NCI-H69 (cell line): ENCODE data around the gene MYO3A.

ENCODE experiments used
- DNase-seq: peaks from one replicate; lab custom pipeline; 2025; lab: John Stamatoyannopoulos, UW

Gene MYO3A

DNA sequence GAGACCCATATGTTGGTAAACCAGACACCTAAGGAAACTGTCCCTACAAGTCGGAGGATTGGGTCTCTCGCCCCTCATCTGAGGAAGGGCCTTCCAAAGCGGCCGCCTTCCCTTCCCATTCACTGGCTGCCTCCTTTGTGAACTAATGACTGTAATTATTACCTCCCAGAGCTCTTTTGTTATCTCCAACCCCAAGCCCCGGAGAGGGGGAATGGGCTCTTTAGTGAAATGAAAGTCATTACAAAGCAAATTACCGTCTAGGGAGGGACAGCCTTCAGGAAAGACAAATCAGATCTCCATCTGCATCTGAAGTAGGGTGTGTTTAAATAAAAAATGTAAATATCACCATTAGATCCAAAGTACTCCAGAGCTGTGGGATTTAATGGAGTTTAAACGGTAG, 280.0 kb downstream of the MYO3A start:
- DNase-seq, result peak; percentile 97

- peak; percentile 67 for DNase-seq
These were observed 280.7 kb downstream of the MYO3A start for GRCh38 chr10:26214551-26215395.

DNA sequence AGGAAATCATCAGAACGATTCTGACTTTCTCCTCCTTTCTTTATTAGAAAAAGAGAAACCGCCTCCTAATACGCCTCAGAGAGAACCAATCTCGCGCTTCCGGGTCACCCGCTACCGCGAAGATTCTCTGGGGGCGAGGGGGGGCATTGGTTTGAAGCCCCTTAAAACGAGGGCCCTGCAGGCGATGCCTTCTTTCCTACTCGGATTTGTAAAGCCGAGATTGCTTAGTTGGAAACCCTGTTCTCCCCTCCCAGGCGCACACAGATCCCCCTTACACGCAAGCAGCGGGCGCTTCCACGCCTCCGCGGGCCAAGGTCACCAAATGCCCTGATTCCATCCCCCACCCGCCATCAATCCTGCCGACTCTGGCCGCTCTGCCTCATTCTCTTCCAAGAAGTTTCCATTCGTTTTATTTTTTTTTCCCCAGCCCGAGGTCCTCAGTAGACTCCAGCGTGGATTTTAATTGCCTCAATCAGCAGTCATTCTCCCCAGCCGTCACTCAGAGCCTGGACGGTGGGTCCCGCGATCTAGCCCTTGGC, 281.4 kb downstream of the MYO3A start:
- peak; percentile 76 for DNase-seq

GRCh38 chr10:26215935-26216584, 282.0 kb downstream of the MYO3A start:
- peak; percentile 93 for DNase-seq

DNA sequence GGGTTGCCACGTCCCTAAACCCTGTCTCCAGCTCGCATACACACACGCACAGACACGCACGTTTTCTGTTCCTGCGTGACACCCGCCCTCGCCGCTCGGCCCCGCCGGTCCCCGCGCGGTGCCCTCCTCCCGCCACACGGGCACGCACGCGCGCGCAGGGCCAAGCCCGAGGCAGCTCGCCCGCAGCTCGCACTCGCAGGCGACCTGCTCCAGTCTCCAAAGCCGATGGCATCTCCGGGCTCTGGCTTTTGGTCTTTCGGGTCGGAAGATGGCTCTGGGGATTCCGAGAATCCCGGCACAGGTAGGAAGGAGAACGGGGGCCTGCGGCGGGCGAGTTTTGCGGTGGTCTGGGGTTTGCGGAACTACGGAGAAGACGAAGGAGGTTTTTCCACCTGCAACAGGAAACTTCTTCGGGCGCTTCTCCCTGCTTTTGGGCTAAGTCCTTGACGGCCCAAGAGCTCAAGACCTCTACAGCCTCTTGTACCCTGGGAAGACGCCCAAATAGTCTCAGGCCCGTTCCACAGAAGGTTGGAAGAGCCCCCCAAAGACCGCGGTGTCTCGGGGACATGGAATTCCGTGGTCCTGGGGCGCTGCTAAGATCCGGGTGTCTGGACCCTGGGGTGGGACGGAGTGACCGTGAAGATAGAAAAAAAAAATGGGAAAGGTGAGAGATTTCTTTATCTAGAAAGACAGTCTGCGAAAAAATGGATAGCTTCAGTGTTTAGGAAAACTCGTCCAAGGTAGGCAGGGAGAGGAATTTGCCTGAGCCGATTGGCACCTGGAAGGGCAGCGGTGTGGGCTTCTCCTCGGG, 282.8 kb downstream of the MYO3A start, which contains the start of gene GAD2:
TSS of gene GAD2 (plus strand) at position 190 of the 811 bp plus-strand sequence. CDS start at position 226, 36 bp downstream.
- peak; percentile 62 for DNase-seq

GRCh38 chr10:26217396-26218086, 283.5 kb downstream of the MYO3A start:
- peak; percentile 91 for DNase-seq

- peak; percentile 40 for DNase-seq
These were observed 285.6 kb downstream of the MYO3A start for GRCh38 chr10:26219676-26220075.

GRCh38 chr10:26220901-26221300, 286.9 kb downstream of the MYO3A start:
- no peak for DNase-seq

DNA sequence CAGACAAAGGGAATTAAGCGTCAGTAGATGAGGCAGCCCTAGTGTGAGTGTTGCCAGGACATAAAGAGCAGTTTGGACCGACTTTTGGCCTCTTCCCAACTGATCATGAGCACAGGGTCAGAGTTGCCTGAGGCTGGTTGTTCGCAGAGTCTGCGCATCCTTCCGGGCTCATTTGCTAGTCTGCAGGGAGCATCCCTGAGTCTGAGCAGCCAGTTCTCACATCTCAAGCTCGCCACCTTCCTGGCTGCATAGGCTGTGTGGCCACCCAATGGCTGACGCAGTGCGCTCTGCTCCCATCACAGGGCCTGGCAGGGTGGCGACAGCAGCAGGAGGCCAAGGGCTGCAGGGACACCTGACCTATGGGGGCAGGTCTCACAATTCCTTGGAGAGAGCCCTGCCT, 287.5 kb downstream of the MYO3A start:
- peak; percentile 78 for DNase-seq

GRCh38 chr10:26222563-26222962, 288.5 kb downstream of the MYO3A start:
- no peak for DNase-seq

- DNase-seq, result no peak
These were observed 291.3 kb downstream of the MYO3A start for GRCh38 chr10:26225322-26225721.

DNA sequence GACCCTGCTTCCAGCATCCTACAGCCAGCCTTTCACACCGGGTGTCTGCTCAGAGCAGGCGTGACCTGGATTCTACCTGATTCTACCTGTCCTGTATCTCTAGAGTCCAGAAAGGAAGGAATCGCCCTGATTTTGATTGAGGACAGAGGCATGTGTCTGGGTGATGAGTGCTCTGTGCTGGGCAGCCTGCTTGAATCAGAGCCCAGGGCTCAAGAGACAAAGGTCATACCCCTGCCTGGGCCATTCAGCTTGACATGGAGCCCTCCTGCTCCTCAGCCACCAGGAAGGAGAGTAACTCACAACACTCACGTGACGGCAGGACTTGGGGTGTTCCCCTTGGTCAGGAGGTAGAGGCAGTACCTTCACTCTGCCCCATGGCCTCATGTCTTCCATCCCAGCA, 293.8 kb downstream of the MYO3A start:
- DNase-seq, result no peak

DNA sequence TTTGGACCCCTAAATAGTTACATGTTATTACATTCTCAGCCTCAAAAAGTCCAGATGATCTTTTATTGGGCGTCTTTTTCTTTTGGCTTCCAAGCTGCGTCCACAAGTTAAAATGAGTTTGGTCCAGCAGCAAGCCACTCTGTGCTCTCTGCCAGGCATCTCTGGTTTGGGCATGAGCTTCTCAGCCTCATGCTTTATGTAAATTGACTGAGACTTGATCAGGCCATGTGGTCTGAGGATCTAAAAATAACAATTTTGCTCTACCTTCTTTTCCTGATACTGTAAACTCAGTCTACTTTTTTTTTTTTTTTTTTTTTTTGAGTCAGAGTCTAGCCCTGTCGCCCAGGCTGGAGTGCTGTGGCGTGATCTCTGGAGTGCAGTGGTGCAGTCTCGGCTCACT, 298.1 kb downstream of the MYO3A start:
- no peak for DNase-seq

DNA sequence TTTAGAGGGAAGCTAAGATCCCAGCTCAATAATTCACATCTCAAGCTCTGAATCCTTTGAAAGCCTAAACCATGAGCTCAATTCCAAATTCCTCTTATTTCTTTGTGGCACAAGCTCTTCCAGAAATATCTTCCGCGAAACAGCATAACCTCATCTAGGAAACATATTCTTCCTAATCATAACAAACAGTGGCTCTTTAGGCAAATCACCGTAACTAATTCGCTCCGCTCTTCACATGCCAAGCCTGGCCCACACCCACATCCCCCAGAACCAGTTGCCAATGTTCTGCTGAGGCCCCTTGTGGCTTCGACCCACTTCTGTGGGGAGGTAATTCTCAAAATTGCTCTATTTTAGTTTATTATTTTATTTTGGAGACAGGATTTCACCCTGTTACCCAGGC, 301.7 kb downstream of the MYO3A start:
- no peak for DNase-seq

DNA sequence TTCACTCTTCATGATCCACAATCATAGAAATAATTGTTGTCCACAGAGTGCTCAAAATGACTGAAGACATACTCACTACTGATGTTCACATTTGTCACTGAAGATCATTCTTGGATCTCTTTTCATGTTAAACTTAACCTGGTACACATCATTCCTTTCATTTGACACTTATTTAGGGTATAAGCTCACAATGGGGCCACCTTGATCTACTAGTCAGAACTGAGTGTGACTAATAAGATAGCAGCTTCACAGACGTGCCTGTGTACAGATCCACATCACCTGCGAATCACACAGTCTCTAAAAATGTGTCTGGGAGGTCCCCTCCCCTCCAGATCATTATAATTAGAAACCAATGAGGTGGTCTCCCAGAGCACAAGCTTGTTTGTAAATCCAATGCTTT, 304.3 kb downstream of the MYO3A start:
- no peak for DNase-seq

DNA sequence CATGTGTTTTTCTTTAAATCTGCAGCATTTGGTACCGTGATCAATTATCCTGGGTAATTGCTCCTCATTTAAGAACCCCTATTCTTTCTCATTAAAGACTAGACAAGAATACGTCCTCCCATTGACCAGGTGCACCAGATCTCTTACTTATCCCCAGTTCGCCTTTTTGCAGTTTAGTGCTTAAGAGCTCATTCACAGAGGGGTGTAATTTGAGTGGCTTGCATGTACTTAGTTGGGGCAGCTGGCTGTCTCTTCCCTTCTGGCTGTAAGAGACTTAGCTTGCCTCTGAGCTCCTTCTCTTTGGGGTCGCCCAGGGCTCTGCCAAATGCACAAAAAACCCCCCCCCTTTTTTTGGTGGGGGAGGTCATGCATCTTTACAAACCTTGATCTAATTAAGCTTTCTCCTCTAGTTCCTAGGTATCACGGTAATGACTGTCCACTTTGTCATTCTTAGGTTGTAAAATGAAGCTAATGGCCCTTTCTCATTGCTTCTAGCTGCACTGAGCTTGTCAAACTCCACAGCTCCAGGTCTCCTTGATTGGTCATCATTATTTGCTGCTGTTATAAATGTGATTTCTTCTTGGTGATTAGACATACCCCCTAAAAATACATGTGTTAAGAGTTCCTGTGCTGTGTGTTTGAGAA, 308.8 kb downstream of the MYO3A start:
- DNase-seq, result peak; percentile 96

DNA sequence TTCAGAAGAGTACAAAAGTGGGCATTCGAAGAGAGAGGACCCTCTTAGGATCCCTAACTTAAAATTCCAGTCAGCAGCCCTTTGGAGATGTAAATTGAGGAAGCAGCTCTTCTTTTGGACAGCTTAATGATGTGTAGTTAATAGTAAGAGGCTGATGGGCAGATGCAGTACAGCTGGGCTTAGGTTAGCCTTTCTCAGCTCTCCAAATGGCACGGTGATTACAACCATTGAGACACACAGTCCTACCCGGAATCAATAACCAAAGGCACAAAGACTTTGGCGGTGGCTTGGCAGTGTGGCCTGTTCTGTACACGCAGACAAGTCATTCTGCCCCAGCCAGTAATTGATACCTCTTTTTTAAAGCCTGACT, 309.3 kb downstream of the MYO3A start:
- DNase-seq, result peak; percentile 84

DNA sequence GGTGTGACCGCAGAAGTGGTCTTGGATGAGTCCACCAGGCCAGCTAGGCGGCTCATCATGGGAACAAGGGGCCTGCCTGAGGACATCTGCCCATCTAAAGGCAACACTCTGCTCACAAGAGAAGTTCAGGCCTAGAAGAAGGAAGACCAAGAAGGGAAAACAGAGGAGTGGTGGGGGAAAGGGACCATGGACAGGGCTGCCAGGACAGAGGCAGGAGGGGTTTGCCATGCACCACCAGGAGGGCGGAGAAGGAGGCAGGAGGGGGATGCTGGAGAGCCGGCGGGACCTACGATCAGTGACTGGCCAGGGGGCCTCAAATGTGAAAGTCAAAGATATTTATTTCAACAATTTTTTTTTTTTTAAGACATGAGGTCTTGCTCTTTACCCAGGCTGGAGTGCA, 315.7 kb downstream of the MYO3A start:
- DNase-seq, result no peak

DNA sequence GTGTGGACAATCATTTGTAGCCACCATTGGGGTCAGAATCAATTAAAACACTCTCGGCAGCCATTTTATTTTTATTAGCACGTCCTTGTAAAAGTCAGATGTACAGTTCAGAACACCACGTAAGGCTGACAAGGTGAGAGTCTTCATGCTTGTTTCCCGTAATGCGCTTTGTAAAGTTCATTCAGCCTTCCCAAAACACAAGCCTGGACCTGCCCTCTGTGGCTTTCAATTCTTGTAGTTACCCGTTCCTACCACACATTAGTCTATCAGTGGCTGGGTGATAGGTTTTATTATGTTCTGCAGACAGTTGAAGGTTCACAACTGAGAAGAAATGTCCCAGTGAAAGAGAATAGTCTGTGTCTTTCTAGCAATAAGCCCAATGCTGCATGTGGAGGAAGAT, 317.9 kb downstream of the MYO3A start:
- no peak for DNase-seq

- DNase-seq, result no peak
These were observed 320.6 kb downstream of the MYO3A start for GRCh38 chr10:26254616-26255015.

DNA sequence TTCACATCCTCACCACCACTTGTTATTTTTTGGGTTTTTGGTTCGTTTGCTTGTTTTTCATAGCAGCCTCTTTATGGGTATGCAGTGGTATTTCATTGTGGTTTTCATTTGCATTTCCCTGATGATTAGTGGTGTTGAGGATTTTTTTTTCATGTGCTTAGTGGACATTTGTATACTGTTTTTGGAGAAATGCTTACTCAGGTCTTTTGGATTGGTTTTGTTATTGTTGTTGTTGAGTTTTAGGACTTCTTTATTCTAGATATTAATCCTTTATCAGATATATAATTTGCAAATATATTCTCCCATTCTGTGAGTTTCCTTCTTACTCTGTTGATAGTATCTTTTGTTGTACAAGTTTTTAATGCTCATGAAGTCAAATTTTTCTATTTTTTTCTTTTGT, 325.3 kb downstream of the MYO3A start:
- no peak for DNase-seq
